Psoas muscle (tissue), 8 donors: ENCODE data around the gene CMTM4. TPM values are rescaled to one million over a fixed set of nuclear protein-coding genes. Genes with fewer than 3 reads are reported as not detected.

Source experiments
- ATAC-seq, 4 donors: fragments of 200-7000 bp; cut with Tn5 transposase; one replicate each; pipeline ENCODE4 v1.9.1; 2020; ENCODE audit warnings: moderate library complexity in 3 of 4, mild to moderate bottlenecking in 2 of 4
- DNase-seq, 2 donors: peaks; one replicate each; pipeline ENCODE4 v3.0.0-alpha.2; 2020
- H3K27ac ChIP-seq: fragments of 200-600 bp; one replicate; pipeline ENCODE4 v1.8.0; 2022
- H3K27me3 ChIP-seq, 3 donors: fragments of 200-600 bp in 1 of 3; one replicate each; pipeline versions ENCODE4 v1.6.1 to v1.8.0; 2013 to 2022; ENCODE audit warnings: low read length in 2 of 3, mild to moderate bottlenecking in 2 of 3, moderate library complexity in 1 of 3; ENCODE audit not compliant: insufficient read depth in 3 of 3
- H3K36me3 ChIP-seq, 2 donors: fragments of 200-600 bp in 1 of 2; one replicate each; pipeline versions ENCODE4 v1.6.1 to v1.8.0; 2013 to 2022; ENCODE audit warnings: low read depth in 1 of 2, mild to moderate bottlenecking in 1 of 2, moderate library complexity in 1 of 2; ENCODE audit not compliant: insufficient read depth in 1 of 2
- H3K4me1 ChIP-seq: fragments of 200-600 bp; one replicate; pipeline ENCODE4 v1.8.0; 2022
- H3K4me3 ChIP-seq: fragments of 200-600 bp; one replicate; pipeline ENCODE4 v1.8.0; 2022; ENCODE audit warnings: mild to moderate bottlenecking
- H3K9me3 ChIP-seq: fragments of 200-600 bp; one replicate; pipeline ENCODE4 v1.8.0; 2022
- WGBS, 3 donors: extraction: QIAGEN DNeasy Blood & Tissue Kit; methylation state at CpG; one replicate each; pipeline versions ENCODE4 v1.1.6 to v1.1.7; 2013; 5-methylcytosine and 5-hydroxymethylcytosine counted together
- intact Hi-C, 2 donors: fragments of 100-400 bp; cut with DNase I; formaldehyde crosslinking; loops; one replicate each; pipeline versions ENCODE4 v1.11.0 to v1.14.2; 2022
- polyA plus RNA-seq, 3 donors: library from polyadenylated mRNA; stranded (reverse); fragments of 200-250 nt; gene quantifications; one replicate each; pipeline ENCODE4 v1.2.3, GENCODE V29; 2013
- total RNA-seq, 4 donors: library from RNA; stranded (reverse); fragmentation: NEBNext Ultra II Directional in 2 of 4; extraction: Animal tissue kit (Norgen Biotek cat#: 25700) in 2 of 4; gene quantifications; one replicate each; pipeline versions ENCODE4 v1.2.1 to v1.2.4, GENCODE V29; 2021 to 2023
- TF ChIP-seq, protein P1 (sequence below): fragments of 200-600 bp; IDR thresholded peaks from one replicate; pipeline ENCODE4 v1.8.0; 2022; ENCODE audit warnings: antibody characterized with exemption
- donor health status: healthy with polysubstance abuse.
- donor health status: DM: no; HTN: no; CAD: no; lungs with moderate emphysema.
- donor health status: Bipolar disorder and iron deficiency.
- donor health status: healthy.
- donor health status: DM: yes; HTN: yes; CAD: no.
- donor health status: DM: no; HTN: no; CAD: no.
- donor health status: DM: no; HTN: no; CAD: no.
- donor health status: DM: yes; HTN: yes; CAD: no.

Gene CMTM4
- total and polyA plus RNA-seq, 7 donors, result 2.3 to 10.3 (median 7.7) TPM

DNA sequence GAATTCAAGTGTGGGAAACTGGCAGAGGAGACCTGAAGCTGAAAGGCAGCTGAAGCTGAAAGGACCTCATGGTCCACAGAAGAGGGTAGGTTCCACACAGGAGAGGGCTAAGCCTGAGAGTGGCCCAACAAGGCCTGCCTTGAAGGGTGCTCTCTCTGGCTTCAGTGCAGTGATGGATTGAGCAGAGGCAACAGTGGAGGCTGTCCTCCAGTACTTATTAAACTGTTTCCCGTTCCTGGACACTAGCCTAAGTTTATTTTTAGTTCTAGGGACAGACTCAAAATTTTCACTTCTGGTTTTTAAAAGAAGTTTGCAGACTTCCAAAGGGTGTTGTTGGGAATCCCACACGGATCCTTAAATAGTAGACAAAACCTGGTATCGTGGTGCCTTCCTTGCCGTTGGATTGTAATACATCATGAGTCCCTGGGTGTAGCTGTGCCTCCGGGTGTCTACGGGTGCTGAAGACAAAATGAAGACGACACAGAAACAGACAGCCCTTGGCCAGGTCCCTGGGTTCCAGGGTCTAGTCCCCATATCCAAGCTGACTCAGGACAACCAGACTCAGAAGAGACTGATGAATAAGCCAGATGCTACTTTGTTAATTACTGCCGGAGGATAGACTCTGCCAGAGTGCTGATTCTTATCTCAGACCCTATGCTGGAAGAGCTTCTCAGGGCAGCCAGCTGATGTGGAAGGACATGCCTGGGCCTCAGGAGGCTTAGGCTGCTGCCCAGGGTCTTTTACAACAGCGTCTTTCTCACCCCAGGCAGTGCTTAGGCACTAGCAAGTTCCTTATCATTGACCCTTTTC is 7.1 kb upstream of the CMTM4 start:
- WGBS, 3 donors, result 30 to 41% (median 32%) methylated on average over 9 of the region's 9 CpGs
- Histone ChIP-seq H3K36me3 (no peaks in the 10 kb centered on the region), H3K27me3 (no peaks in the 10 kb centered on the region), H3K4me3 (no peak overlapping the region), H3K27ac (no peak overlapping the region), H3K9me3 (no peaks in the 10 kb centered on the region), H3K4me1 (no peaks in the 10 kb centered on the region)
- TF ChIP-seq, protein P1, sequence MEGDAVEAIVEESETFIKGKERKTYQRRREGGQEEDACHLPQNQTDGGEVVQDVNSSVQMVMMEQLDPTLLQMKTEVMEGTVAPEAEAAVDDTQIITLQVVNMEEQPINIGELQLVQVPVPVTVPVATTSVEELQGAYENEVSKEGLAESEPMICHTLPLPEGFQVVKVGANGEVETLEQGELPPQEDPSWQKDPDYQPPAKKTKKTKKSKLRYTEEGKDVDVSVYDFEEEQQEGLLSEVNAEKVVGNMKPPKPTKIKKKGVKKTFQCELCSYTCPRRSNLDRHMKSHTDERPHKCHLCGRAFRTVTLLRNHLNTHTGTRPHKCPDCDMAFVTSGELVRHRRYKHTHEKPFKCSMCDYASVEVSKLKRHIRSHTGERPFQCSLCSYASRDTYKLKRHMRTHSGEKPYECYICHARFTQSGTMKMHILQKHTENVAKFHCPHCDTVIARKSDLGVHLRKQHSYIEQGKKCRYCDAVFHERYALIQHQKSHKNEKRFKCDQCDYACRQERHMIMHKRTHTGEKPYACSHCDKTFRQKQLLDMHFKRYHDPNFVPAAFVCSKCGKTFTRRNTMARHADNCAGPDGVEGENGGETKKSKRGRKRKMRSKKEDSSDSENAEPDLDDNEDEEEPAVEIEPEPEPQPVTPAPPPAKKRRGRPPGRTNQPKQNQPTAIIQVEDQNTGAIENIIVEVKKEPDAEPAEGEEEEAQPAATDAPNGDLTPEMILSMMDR, result no peak
- no peak for DNase-seq
- peak in 2 of 4 donors; percentile 23 to 33 for ATAC-seq
- intact Hi-C loops, result no loop called here

DNA sequence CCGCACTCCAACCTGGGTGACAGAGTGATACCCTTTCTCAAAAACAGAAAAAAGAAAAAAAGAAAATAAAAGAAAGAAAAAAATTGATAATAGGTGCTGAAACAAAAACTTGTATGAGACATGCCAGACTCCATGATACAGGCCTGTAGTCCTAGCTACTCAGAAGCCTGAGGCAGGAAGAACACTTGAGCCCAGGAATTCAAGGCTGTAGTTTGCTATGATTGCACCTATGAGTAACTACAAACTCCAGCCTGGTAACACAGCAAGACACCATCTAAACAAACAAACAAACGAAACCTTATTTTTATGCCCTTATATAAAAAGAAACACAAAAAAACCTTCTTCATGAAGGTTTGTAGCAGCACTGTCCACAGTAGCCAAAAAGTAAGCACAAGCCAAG is 5.0 kb upstream of the CMTM4 start:
- Histone ChIP-seq H3K4me3 (no peak overlapping the region), H3K36me3 (no peaks in the 10 kb centered on the region), H3K27ac (no peak overlapping the region), H3K9me3 (no peaks in the 10 kb centered on the region), H3K4me1 (no peaks in the 10 kb centered on the region), H3K27me3 (no peaks in the 10 kb centered on the region)
- TF ChIP-seq, protein P1, result no peak
- no peak for DNase-seq
- intact Hi-C loops, result no loop called here
- ATAC-seq, result no peak
- 92 to 100% (median 94%) methylated on average over 2 of the region's 2 CpGs for WGBS, 3 donors

DNA sequence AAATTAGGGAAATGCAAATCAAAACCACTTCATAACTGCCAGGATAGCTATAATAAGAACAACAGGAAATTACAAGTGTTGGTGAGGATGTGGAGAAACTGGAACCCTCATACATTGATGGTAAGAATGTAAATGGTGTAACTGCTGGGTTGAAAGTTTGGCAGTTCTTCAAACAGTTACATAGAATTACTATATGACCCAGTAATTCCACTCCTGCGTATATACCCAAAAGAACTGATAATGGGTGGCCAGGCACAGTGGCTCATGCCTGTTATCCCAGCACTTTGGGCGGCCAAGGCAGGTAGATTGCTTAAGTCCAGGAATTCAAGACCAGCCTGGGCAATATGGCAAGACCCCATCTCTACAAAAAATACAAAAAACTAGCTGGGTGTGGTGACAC is 4.5 kb upstream of the CMTM4 start:
- ATAC-seq (no peak), DNase-seq (no peak)
- TF ChIP-seq, protein P1, result no peak
- no peaks in the 10 kb centered on the region for H3K27me3 ChIP-seq
- H3K9me3 ChIP-seq, result no peaks in the 10 kb centered on the region
- WGBS, 3 donors, result 88 to 100% (median 90%) methylated on average over 2 of the region's 2 CpGs
- H3K4me1 ChIP-seq, result no peaks in the 10 kb centered on the region
- H3K36me3 ChIP-seq, result no peaks in the 10 kb centered on the region
- no peak overlapping the region for H3K4me3 ChIP-seq
- no peak overlapping the region for H3K27ac ChIP-seq
- intact Hi-C loops, result no loop called here

DNA sequence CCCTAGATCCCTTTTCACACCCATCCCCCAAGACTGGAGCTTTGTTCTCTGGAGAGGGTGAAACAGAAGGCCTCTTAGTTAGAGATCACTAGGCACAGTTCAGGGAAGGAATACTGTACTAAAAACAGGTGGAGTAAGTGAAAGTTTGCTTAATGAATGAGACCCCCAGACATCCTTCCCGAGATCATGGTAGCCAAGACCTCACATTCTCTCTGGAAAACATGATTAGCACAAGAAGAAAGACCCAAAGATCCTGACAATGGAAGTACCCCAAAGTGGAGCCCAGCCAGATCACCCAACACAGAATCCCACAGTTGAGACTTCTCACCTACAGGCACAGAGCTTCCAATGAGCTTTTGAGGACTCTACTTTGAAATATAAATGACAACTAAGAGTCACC is 3.4 kb upstream of the CMTM4 start:
- WGBS, 3 donors, result 43 to 64% (median 50%) methylated on average over 1 of the region's 1 CpG
- intact Hi-C loops, result loop anchor here in 1 of 2 donors (10.0 kb wide), 1 partner anchor 85 kb away; no protein-coding TSS in a partner anchor
- Histone ChIP-seq H3K27ac (no peak overlapping the region), H3K9me3 (no peaks in the 10 kb centered on the region), H3K36me3 (no peaks in the 10 kb centered on the region), H3K4me3 (no peak overlapping the region), H3K27me3 (no peaks in the 10 kb centered on the region), H3K4me1 (peaks cover 9% of the 10 kb centered on the region)
- DNase-seq, result no peak
- TF ChIP-seq, protein P1, result no peak
- ATAC-seq, result no peak
